Lower lobe of right lung (tissue), 2 donors: Measurements from ENCODE around the gene FUT8. TPM values are rescaled to one million over a fixed set of nuclear protein-coding genes. Genes with fewer than 3 reads are reported as not detected.

Source experiments
- ATAC-seq, 2 donors: fragments of 200-7000 bp; cut with Tn5 transposase; one replicate each; pipeline ENCODE4 v1.9.1; 2020 to 2022; ENCODE audit warnings: mild to moderate bottlenecking in 2 of 2, moderate library complexity in 2 of 2
- DNase-seq: peaks from one replicate; pipeline ENCODE4 v3.0.0-alpha.2; 2020
- H3K27ac ChIP-seq: fragments of 200-600 bp; one replicate; pipeline ENCODE4 v1.8.0; 2022
- H3K27me3 ChIP-seq: fragments of 200-600 bp; one replicate; pipeline ENCODE4 v1.8.0; 2022; ENCODE audit warnings: low read depth
- H3K36me3 ChIP-seq: fragments of 200-600 bp; one replicate; pipeline ENCODE4 v1.8.0; 2022; ENCODE audit warnings: mild to moderate bottlenecking
- H3K4me1 ChIP-seq: fragments of 200-600 bp; one replicate; pipeline ENCODE4 v1.8.0; 2022
- H3K4me3 ChIP-seq: fragments of 200-600 bp; one replicate; pipeline ENCODE4 v1.8.0; 2022; ENCODE audit warnings: mild to moderate bottlenecking
- H3K9me3 ChIP-seq: fragments of 200-600 bp; one replicate; pipeline ENCODE4 v1.8.0; 2022
- CTCF ChIP-seq: fragments of 200-600 bp; IDR thresholded peaks from one replicate; pipeline ENCODE4 v1.8.0; 2022; ENCODE audit warnings: antibody characterized with exemption, mild to moderate bottlenecking
- intact Hi-C: fragments of 100-400 bp; cut with DNase I; formaldehyde crosslinking; loops from one replicate; pipeline ENCODE4 v1.11.0; 2022
- total RNA-seq: library from RNA; stranded (reverse); fragmentation: NEBNext Ultra II Directional; extraction: Animal tissue kit (Norgen Biotek cat#: 25700); gene quantifications from one replicate; pipeline ENCODE4 v1.2.1, GENCODE V29; 2021
- donor health status: DM: no; HTN: yes; CAD: no; lungs with severe emphysema.

Gene FUT8
- total RNA-seq, 1 donor from 2014 or later: 46.1 TPM

- ATAC-seq: no peak
- Histone ChIP-seq H3K4me3 (no peak overlapping the region), H3K27me3 (no peaks in the 10 kb centered on the region), H3K4me1 (no peaks in the 10 kb centered on the region), H3K27ac (no peak overlapping the region), H3K9me3 (no peaks in the 10 kb centered on the region), H3K36me3 (no peaks in the 10 kb centered on the region)
- intact Hi-C loops: no loop called here
- TF ChIP-seq CTCF: no peak
- DNase-seq: no peak
Observed at GRCh38 chr14:65554837-65555236, 142.3 kb downstream of the FUT8 start.

GRCh38 chr14:65555358-65555757 is 142.8 kb downstream of the FUT8 start:
- no peak overlapping the region for H3K27ac ChIP-seq
- H3K4me3 ChIP-seq: no peak overlapping the region
- H3K27me3 ChIP-seq: no peaks in the 10 kb centered on the region
- TF ChIP-seq CTCF: no peak
- H3K36me3 ChIP-seq: no peaks in the 10 kb centered on the region
- H3K9me3 ChIP-seq: no peaks in the 10 kb centered on the region
- H3K4me1 ChIP-seq: no peaks in the 10 kb centered on the region
- DNase-seq: no peak
- ATAC-seq: no peak
- intact Hi-C loops: no loop called here

- H3K4me1 ChIP-seq: no peaks in the 10 kb centered on the region
- no peak overlapping the region for H3K27ac ChIP-seq
- H3K27me3 ChIP-seq: no peaks in the 10 kb centered on the region
- intact Hi-C loops: no loop called here
- TF ChIP-seq CTCF: no peak
- no peaks in the 10 kb centered on the region for H3K36me3 ChIP-seq
- ATAC-seq (no peak), DNase-seq (no peak)
- H3K4me3 ChIP-seq: no peak overlapping the region
- no peaks in the 10 kb centered on the region for H3K9me3 ChIP-seq
Observed at GRCh38 chr14:65558363-65558762, 145.8 kb downstream of the FUT8 start.

- Histone ChIP-seq H3K4me1 (no peaks in the 10 kb centered on the region), H3K27ac (no peak overlapping the region), H3K36me3 (no peaks in the 10 kb centered on the region), H3K4me3 (no peak overlapping the region), H3K9me3 (no peaks in the 10 kb centered on the region), H3K27me3 (no peaks in the 10 kb centered on the region)
- TF ChIP-seq CTCF: no peak
- ATAC-seq (no peak), DNase-seq (no peak)
- intact Hi-C loops: no loop called here
Observed at GRCh38 chr14:65560340-65561027, 148.0 kb downstream of the FUT8 start.

DNA sequence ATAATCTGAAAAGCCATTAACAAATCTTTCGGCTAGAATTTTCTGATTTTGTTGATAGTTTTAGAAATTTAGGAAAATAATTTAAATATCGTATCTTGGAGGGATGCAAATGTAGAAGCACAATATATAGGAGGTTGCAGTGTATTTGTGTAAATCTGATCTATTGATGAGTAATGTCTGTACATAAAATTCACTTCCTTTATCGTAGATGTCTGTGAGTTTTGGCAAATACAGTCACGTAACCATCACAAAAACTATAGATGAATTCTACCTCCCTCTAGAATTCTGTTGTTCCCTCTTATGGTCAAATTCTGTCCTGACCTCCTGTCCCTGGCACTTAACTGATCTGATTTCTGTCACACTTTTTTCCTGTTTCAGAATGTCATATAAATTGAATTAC is 151.8 kb downstream of the FUT8 start:
- TF ChIP-seq CTCF: no peak
- Histone ChIP-seq H3K4me3 (no peak overlapping the region), H3K4me1 (no peaks in the 10 kb centered on the region), H3K27me3 (no peaks in the 10 kb centered on the region), H3K36me3 (no peaks in the 10 kb centered on the region), H3K27ac (no peak overlapping the region), H3K9me3 (no peaks in the 10 kb centered on the region)
- DNase-seq (no peak), ATAC-seq (no peak)
- intact Hi-C loops: no loop called here
